Kidney (tissue), 14 donors: ENCODE data around the gene PARN. TPM values are rescaled to one million over a fixed set of nuclear protein-coding genes. Genes with fewer than 3 reads are reported as not detected.
"Not testable (repeated sequence)": the region's sequence is repeated elsewhere in the genome, so short reads cannot be mapped to it uniquely, and the experiment has no call there.

Experiments
- DNase-seq, 5 donors: peaks; one replicate each; pipeline ENCODE4 v3.0.0-alpha.2; 2013 to 2020
- FAIRE-seq: peaks from 2 replicates; lab custom pipeline; 2012; peaks lifted over from hg19 to GRCh38; lab: Jason Lieb, UNC
- H3K27ac ChIP-seq, 2 donors: one replicate each; pipeline ENCODE4 v1.7.0; 2013; ENCODE audit warnings: low read depth in 2 of 2, low read length in 2 of 2, inconsistent platforms in 1 of 2
- H3K27me3 ChIP-seq: one replicate; pipeline ENCODE4 v1.7.1; 2013; ENCODE audit warnings: low read length, inconsistent platforms; ENCODE audit not compliant: control insufficient read depth, insufficient read depth
- H3K36me3 ChIP-seq, 3 donors: one replicate each; pipeline versions ENCODE4 v1.7.0 to v1.7.1; 2013; ENCODE audit warnings: low read length in 3 of 3, control low read depth in 1 of 3, inconsistent platforms in 1 of 3; ENCODE audit not compliant: insufficient read depth in 3 of 3, control insufficient read depth in 2 of 3
- H3K4me1 ChIP-seq, 3 donors: one replicate each; pipeline versions ENCODE4 v1.7.0 to v1.7.1; 2013; ENCODE audit warnings: low read length in 3 of 3, inconsistent platforms in 1 of 3, low read depth in 1 of 3; ENCODE audit not compliant: control insufficient read depth in 2 of 3, insufficient read depth in 2 of 3
- H3K4me3 ChIP-seq, 3 donors: one replicate each; pipeline versions ENCODE4 v1.7.0 to v1.8.1; 2013; ENCODE audit warnings: low read length in 3 of 3, control low read depth in 1 of 3, inconsistent platforms in 1 of 3
- H3K9ac ChIP-seq, 3 donors: one replicate each; pipeline versions ENCODE4 v1.7.0 to v1.7.1; 2013; ENCODE audit warnings: low read length in 3 of 3, control low read depth in 1 of 3, inconsistent platforms in 1 of 3
- H3K9me3 ChIP-seq, 3 donors: one replicate each; pipeline versions ENCODE4 v1.7.0 to v1.7.1; 2013; ENCODE audit warnings: low read length in 3 of 3, control low read depth in 1 of 3, inconsistent platforms in 1 of 3; ENCODE audit not compliant: control insufficient read depth in 2 of 3, insufficient read depth in 1 of 3
- CTCF ChIP-seq: IDR thresholded peaks from 3 replicates; pipeline ENCODE4 v1.5.1; 2012; ENCODE audit warnings: mild to moderate bottlenecking, moderate library complexity, borderline replicate concordance; ENCODE audit not compliant: insufficient read depth; ENCODE audit errors: extremely low read depth
- intact Hi-C: fragments of 100-400 bp; cut with DNase I; formaldehyde crosslinking; loops from one replicate; pipeline ENCODE4 v1.11.1; 2022
- polyA plus RNA-seq: library from polyadenylated mRNA; stranded (reverse); fragments of 350-450 nt; fragmentation: Illumina TruSeq; extraction: RNeasy Lipid Tissue Mini Kit (QIAGEN cat#74804); gene quantifications from one replicate; pipeline ENCODE4 v1.2.3, GENCODE V29; 2014; ENCODE audit warnings: low read depth, low replicate concordance; ENCODE audit not compliant: insufficient read depth
- total RNA-seq: library from RNA; stranded (reverse); fragmentation: NEBNext Ultra II Directional; extraction: Animal tissue kit (Norgen Biotek cat#: 25700); gene quantifications from one replicate; pipeline ENCODE4 v1.2.1, GENCODE V29; 2021
- donor health status: control.
- donor health status: control.
- donor health status: control.
- donor health status: control.
- donor health status: control.
- donor health status: DM: yes; HTN: yes; CAD: no.
- donor health status: Normal renal cell carcinoma (clear cell type).

PARN gene
- total and polyA plus RNA-seq, 2 donors from 2014 or later = 17.3 to 32.5 TPM

- FAIRE-seq = no peak
- DNase-seq = no peak
- Histone ChIP-seq H3K9ac (no peak overlapping the region), H3K27ac (no peak overlapping the region), H3K36me3 (no peaks in the 10 kb centered on the region), H3K4me3 (no peak overlapping the region), H3K9me3 (peaks cover 0 to under 1% (median 0%) of the 10 kb centered on the region in 3 donors), H3K4me1 (peaks cover 0 to 2% (median 0%) of the 10 kb centered on the region in 3 donors), H3K27me3 (no peaks in the 10 kb centered on the region)
- intact Hi-C loops = no loop called here
- no peak for TF ChIP-seq CTCF
Observed at GRCh38 chr16:14437426-14437825, 192.6 kb downstream of the PARN start.

DNA sequence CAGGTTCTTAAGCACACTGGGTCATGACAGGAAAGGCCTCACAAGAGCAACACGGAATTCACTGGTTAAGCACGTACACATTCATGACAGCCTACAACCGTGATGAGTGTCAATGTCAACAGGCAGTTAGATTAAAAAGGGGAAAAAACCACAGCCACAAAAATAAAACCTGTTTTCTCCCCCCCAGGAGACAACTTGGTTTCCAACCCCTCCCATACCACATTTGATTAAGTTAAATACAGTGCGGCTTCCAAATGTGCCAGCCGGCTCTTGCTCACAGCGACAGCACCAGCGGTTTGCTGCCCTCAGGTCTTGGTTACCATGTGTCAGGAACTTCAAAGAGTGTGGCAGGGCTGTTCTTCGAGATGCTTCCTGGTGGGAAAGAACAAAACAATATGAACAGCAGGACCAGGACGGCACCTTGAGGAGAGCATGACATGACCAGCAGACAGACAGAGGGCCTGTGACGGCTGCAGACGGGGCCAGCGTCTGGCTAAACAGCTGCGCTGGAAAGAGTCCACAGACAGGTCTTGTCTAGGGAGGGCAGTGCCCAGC is 193.6 kb downstream of the PARN start:
- no peak overlapping the region for H3K27ac ChIP-seq
- DNase-seq (no peak), FAIRE-seq (no peak)
- peaks cover 0 to 1% (median 0%) of the 10 kb centered on the region in 3 donors for H3K4me1 ChIP-seq
- H3K9ac ChIP-seq = no peak overlapping the region
- intact Hi-C loops = no loop called here
- no peak for TF ChIP-seq CTCF
- H3K9me3 ChIP-seq = peaks cover 0 to 4% (median 0%) of the 10 kb centered on the region in 3 donors
- no peaks in the 10 kb centered on the region for H3K36me3 ChIP-seq
- no peaks in the 10 kb centered on the region for H3K27me3 ChIP-seq
- H3K4me3 ChIP-seq = no peak overlapping the region

- FAIRE-seq = no peak
- intact Hi-C loops = no loop called here
Observed at GRCh38 chr16:14434860-14435259, 195.2 kb downstream of the PARN start.

DNA sequence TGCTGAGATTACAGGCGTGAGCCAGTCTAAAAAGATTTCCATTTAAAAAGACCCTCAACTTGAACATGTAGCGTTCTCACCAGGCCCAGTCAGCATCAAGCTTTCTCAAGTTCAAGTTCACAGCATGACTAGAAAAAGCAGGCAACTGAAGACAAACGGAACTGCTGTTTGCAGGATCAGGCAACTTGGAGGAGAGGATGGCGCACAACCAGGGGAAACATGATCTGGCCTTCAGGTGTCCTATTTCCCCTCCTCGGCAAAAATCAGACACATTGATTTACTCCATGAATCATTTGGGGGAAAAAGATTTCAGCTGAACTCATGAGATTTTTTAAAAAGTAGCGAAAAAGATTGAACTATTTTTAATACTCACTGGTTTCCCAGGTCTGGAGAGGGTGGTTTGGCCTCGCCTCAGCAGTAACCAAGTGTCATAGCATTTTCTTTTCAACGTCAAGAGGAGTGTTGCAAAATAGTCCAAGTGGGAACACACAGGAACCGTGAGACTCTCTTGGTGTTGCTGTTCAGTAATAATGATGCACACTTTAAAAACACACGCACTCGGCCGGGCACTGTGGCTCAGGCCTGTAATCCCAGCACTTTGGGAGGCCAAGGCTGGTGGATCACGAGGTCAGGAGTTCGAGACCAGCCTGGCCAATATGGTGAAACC is 201.0 kb downstream of the PARN start:
- H3K27me3 ChIP-seq, H3K36me3 ChIP-seq, H3K9me3 ChIP-seq, H3K4me3 ChIP-seq, H3K27ac ChIP-seq, FAIRE-seq, H3K4me1 ChIP-seq, intact Hi-C loops, H3K9ac ChIP-seq: not testable (repeated sequence)
- DNase-seq = peak in 3 of 5 donors; percentile 43 to 70 (median 58)

More at GRCh38 chr16:14434860-14435259, 195.2 kb downstream of the PARN start:
- no peaks in the 10 kb centered on the region for H3K36me3 ChIP-seq
- H3K27me3 ChIP-seq = no peaks in the 10 kb centered on the region
- no peak for TF ChIP-seq CTCF
- peaks cover 0 to 4% (median 0%) of the 10 kb centered on the region in 3 donors for H3K9me3 ChIP-seq
- no peaks in the 10 kb centered on the region for H3K4me1 ChIP-seq
- no peak overlapping the region for H3K9ac ChIP-seq
- H3K4me3 ChIP-seq = no peak overlapping the region
- H3K27ac ChIP-seq = no peak overlapping the region
- no peak for DNase-seq
